Transverse colon (tissue), 3 donors: ENCODE data around the gene GPLD1.

Experiments
- POLR2A ChIP-seq: fragments of 450-650 bp; IDR thresholded peaks from one replicate; pipeline ENCODE4 v1.6.1; 2016; ENCODE audit warnings: antibody characterized with exemption, mild to moderate bottlenecking, moderate library complexity
- TF ChIP-seq, protein P1 (sequence below), 5 experiments: fragments of 200-600 bp in 3 of 5; fragments of 450-650 bp in 2 of 5; sonication (generic) in 3 of 5; IDR thresholded peaks; 1 replicate in 2 of 5; 2 replicates in 3 of 5; pipeline ENCODE4 v1.5.1; 2016 to 2017; ENCODE audit warnings: antibody characterized with exemption in 5 of 5, inconsistent platforms in 3 of 5, mild to moderate bottlenecking in 2 of 5, moderate library complexity in 1 of 5

GRCh38 chr6:24504649-24505586 lies 15.5 kb upstream of the GPLD1 start:
- TF ChIP-seq POLR2A: no peak
- TF ChIP-seq, protein P1, sequence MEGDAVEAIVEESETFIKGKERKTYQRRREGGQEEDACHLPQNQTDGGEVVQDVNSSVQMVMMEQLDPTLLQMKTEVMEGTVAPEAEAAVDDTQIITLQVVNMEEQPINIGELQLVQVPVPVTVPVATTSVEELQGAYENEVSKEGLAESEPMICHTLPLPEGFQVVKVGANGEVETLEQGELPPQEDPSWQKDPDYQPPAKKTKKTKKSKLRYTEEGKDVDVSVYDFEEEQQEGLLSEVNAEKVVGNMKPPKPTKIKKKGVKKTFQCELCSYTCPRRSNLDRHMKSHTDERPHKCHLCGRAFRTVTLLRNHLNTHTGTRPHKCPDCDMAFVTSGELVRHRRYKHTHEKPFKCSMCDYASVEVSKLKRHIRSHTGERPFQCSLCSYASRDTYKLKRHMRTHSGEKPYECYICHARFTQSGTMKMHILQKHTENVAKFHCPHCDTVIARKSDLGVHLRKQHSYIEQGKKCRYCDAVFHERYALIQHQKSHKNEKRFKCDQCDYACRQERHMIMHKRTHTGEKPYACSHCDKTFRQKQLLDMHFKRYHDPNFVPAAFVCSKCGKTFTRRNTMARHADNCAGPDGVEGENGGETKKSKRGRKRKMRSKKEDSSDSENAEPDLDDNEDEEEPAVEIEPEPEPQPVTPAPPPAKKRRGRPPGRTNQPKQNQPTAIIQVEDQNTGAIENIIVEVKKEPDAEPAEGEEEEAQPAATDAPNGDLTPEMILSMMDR (IDR thresholded peaks at IDR 0.05): no peak
